Measurements from ENCODE around the gene CRABP2. TPM values are rescaled to one million over a fixed set of nuclear protein-coding genes. Genes with fewer than 3 reads are reported as not detected.

Gene CRABP2
- total and polyA plus RNA-seq, 2 experiments from 2014 or later: 45.9 to 137 TPM

GRCh38 chr1:156691191-156691590, 14.2 kb downstream of the CRABP2 start:
- H3K4me1 ChIP-seq (ENCODE audit: insufficient read depth): peaks cover 53% of the 10 kb centered on the region
- no peaks in the 10 kb centered on the region for H4K20me1 ChIP-seq (replicated peaks; ENCODE audit: insufficient read depth)
- H3K4me3 ChIP-seq: peak overlapping the region; percentile 51
- ATAC-seq: no peak
- Mint-ChIP-seq H3K4me3 (peak overlapping the region; percentile 55), H3K4me1 (peaks cover 57% of the 10 kb centered on the region), H3K27ac (no peak overlapping the region), H3K36me3 (ENCODE audit: low read depth) (no peaks in the 10 kb centered on the region; the same call in 2 of the 3 replicates), H3K27me3 (ENCODE audit: insufficient read depth, low read depth, poor library complexity) (peaks cover 19% of the 10 kb centered on the region), H3K9me3 (no peaks in the 10 kb centered on the region; the same call in 2 of the 3 replicates)
- H2AFZ ChIP-seq: no peak overlapping the region
- H3F3A ChIP-seq (replicated peaks; ENCODE audit: low read depth): peaks cover 36% of the 10 kb centered on the region
- H3K4me2 ChIP-seq: peak overlapping the region; percentile 89
- no peak for TF ChIP-seq POLR2AphosphoS5 (IDR thresholded peaks at IDR 0.05; ENCODE audit: low read depth)
- TF ChIP-seq ETS1 (IDR thresholded peaks at IDR 0.05): no peak
- TF ChIP-seq, protein P1, sequence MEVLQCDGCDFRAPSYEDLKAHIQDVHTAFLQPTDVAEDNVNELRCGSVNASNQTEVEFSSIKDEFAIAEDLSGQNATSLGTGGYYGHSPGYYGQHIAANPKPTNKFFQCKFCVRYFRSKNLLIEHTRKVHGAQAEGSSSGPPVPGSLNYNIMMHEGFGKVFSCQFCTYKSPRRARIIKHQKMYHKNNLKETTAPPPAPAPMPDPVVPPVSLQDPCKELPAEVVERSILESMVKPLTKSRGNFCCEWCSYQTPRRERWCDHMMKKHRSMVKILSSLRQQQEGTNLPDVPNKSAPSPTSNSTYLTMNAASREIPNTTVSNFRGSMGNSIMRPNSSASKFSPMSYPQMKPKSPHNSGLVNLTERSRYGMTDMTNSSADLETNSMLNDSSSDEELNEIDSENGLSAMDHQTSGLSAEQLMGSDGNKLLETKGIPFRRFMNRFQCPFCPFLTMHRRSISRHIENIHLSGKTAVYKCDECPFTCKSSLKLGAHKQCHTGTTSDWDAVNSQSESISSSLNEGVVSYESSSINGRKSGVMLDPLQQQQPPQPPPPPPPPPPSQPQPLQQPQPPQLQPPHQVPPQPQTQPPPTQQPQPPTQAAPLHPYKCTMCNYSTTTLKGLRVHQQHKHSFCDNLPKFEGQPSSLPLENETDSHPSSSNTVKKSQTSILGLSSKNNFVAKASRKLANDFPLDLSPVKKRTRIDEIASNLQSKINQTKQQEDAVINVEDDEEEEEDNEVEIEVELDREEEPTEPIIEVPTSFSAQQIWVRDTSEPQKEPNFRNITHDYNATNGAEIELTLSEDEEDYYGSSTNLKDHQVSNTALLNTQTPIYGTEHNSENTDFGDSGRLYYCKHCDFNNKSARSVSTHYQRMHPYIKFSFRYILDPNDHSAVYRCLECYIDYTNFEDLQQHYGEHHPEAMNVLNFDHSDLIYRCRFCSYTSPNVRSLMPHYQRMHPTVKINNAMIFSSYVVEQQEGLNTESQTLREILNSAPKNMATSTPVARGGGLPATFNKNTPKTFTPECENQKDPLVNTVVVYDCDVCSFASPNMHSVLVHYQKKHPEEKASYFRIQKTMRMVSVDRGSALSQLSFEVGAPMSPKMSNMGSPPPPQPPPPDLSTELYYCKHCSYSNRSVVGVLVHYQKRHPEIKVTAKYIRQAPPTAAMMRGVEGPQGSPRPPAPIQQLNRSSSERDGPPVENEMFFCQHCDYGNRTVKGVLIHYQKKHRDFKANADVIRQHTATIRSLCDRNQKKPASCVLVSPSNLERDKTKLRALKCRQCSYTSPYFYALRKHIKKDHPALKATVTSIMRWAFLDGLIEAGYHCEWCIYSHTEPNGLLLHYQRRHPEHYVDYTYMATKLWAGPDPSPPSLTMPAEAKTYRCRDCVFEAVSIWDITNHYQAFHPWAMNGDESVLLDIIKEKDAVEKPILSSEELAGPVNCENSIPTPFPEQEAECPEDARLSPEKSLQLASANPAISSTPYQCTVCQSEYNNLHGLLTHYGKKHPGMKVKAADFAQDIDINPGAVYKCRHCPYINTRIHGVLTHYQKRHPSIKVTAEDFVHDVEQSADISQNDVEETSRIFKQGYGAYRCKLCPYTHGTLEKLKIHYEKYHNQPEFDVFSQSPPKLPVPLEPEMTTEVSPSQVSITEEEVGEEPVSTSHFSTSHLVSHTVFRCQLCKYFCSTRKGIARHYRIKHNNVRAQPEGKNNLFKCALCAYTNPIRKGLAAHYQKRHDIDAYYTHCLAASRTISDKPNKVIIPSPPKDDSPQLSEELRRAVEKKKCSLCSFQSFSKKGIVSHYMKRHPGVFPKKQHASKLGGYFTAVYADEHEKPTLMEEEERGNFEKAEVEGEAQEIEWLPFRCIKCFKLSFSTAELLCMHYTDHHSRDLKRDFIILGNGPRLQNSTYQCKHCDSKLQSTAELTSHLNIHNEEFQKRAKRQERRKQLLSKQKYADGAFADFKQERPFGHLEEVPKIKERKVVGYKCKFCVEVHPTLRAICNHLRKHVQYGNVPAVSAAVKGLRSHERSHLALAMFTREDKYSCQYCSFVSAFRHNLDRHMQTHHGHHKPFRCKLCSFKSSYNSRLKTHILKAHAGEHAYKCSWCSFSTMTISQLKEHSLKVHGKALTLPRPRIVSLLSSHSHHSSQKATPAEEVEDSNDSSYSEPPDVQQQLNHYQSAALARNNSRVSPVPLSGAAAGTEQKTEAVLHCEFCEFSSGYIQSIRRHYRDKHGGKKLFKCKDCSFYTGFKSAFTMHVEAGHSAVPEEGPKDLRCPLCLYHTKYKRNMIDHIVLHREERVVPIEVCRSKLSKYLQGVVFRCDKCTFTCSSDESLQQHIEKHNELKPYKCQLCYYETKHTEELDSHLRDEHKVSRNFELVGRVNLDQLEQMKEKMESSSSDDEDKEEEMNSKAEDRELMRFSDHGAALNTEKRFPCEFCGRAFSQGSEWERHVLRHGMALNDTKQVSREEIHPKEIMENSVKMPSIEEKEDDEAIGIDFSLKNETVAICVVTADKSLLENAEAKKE (CRISPR knock-in tag; IDR thresholded peaks at IDR 0.05): no peak
- no peak for TF ChIP-seq CREB1 (CRISPR knock-in tag; IDR thresholded peaks at IDR 0.05; ENCODE audit: low read depth)
- TF ChIP-seq ZNF331 (CRISPR knock-in tag; IDR thresholded peaks at IDR 0.05; ENCODE audit: low read depth): no peak
- TF ChIP-seq ZNF114 (CRISPR knock-in tag; IDR thresholded peaks at IDR 0.05): no peak
- no peak for TF ChIP-seq EZH2 (IDR thresholded peaks at IDR 0.05; ENCODE audit: low read depth, unreplicated experiment)
- no peak for TF ChIP-seq EZH2phosphoT487 (IDR thresholded peaks at IDR 0.05; ENCODE audit: unreplicated experiment)
- TF ChIP-seq NANOG (IDR thresholded peaks at IDR 0.05; ENCODE audit: borderline replicate concordance): no peak
- TF ChIP-seq, protein P2, sequence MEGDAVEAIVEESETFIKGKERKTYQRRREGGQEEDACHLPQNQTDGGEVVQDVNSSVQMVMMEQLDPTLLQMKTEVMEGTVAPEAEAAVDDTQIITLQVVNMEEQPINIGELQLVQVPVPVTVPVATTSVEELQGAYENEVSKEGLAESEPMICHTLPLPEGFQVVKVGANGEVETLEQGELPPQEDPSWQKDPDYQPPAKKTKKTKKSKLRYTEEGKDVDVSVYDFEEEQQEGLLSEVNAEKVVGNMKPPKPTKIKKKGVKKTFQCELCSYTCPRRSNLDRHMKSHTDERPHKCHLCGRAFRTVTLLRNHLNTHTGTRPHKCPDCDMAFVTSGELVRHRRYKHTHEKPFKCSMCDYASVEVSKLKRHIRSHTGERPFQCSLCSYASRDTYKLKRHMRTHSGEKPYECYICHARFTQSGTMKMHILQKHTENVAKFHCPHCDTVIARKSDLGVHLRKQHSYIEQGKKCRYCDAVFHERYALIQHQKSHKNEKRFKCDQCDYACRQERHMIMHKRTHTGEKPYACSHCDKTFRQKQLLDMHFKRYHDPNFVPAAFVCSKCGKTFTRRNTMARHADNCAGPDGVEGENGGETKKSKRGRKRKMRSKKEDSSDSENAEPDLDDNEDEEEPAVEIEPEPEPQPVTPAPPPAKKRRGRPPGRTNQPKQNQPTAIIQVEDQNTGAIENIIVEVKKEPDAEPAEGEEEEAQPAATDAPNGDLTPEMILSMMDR (conservative IDR thresholded peaks at IDR 0.05; ENCODE audit: low read depth in 2 of 2): no peak
- TF ChIP-seq REST (IDR thresholded peaks at IDR 0.05; ENCODE audit: unreplicated experiment): no peak
- no peak for TF ChIP-seq JUNB (IDR thresholded peaks at IDR 0.05; ENCODE audit: unreplicated experiment)
- no peak for TF ChIP-seq STAT1 (IDR thresholded peaks at IDR 0.05; ENCODE audit: unreplicated experiment)
- DNase-seq (ENCODE audit: low spot score): no peak
- no peaks in the 10 kb centered on the region for H3K9me2 ChIP-seq (ENCODE audit: insufficient read depth)
- no peaks in the 10 kb centered on the region for H3K36me3 ChIP-seq (ENCODE audit: insufficient read depth)
- peaks cover 22% of the 10 kb centered on the region for H3K27me3 ChIP-seq (ENCODE audit: insufficient read depth)
- H3K27ac ChIP-seq (ENCODE audit: low read depth): no peak overlapping the region; the same call in 1 of the 2 replicates
- H3K79me2 ChIP-seq (replicated peaks; ENCODE audit: insufficient read depth): no peaks in the 10 kb centered on the region
